ENCODE results near the gene C4orf51. TPM values are rescaled to one million over a fixed set of nuclear protein-coding genes. Genes with fewer than 3 reads are reported as not detected.
A peak's percentile ranks its signal among the peaks of the same experiment; 100 is the strongest.

The C4orf51 gene
- total RNA-seq, 1 donor from 2014 or later = not detected

- Mint-ChIP-seq H3K4me3 (ENCODE audit: low read depth) (no peak overlapping the region), H3K27me3 (no peaks in the 10 kb centered on the region), H3K36me3 (ENCODE audit: insufficient read depth) (no peaks in the 10 kb centered on the region), H3K27ac (no peak overlapping the region), H3K9me3 (ENCODE audit: low read depth) (peaks cover 4% of the 10 kb centered on the region), H3K4me1 (ENCODE audit: low read depth) (peaks cover 2% of the 10 kb centered on the region)
- no peak for TF ChIP-seq CTCF (IDR thresholded peaks at IDR 0.05; ENCODE audit: unreplicated experiment)
- DNase-seq (ENCODE audit: low spot score, unreplicated experiment) = no peak
Observed at GRCh38 chr4:145670422-145670821, 9.5 kb upstream of the C4orf51 start.

GRCh38 chr4:145679520-145679919 is 426 bp upstream of the C4orf51 start:
- Mint-ChIP-seq H3K27me3 (no peaks in the 10 kb centered on the region), H3K27ac (peak overlapping the region; percentile 90), H3K36me3 (ENCODE audit: insufficient read depth) (peaks cover 4% of the 10 kb centered on the region), H3K4me1 (ENCODE audit: low read depth) (peaks cover 19% of the 10 kb centered on the region), H3K4me3 (ENCODE audit: low read depth) (no peak overlapping the region), H3K9me3 (ENCODE audit: low read depth) (peaks cover 22% of the 10 kb centered on the region)
- no peak for DNase-seq (ENCODE audit: low spot score, unreplicated experiment)
- TF ChIP-seq CTCF (IDR thresholded peaks at IDR 0.05; ENCODE audit: unreplicated experiment) = no peak

GRCh38 chr4:145680902-145681301 is 956 bp downstream of the C4orf51 start:
- Mint-ChIP-seq H3K4me1 (ENCODE audit: low read depth) (peaks cover 19% of the 10 kb centered on the region), H3K27me3 (no peaks in the 10 kb centered on the region), H3K4me3 (ENCODE audit: low read depth) (no peak overlapping the region), H3K9me3 (ENCODE audit: low read depth) (peaks cover 22% of the 10 kb centered on the region), H3K36me3 (ENCODE audit: insufficient read depth) (peaks cover 4% of the 10 kb centered on the region), H3K27ac (peak overlapping the region; percentile 90)
- no peak for TF ChIP-seq CTCF (IDR thresholded peaks at IDR 0.05; ENCODE audit: unreplicated experiment)
- DNase-seq (ENCODE audit: low spot score, unreplicated experiment) = no peak

GRCh38 chr4:145681518-145681917 is 1.6 kb downstream of the C4orf51 start:
- Mint-ChIP-seq H3K4me1 (ENCODE audit: low read depth) (peaks cover 19% of the 10 kb centered on the region), H3K4me3 (ENCODE audit: low read depth) (no peak overlapping the region), H3K27me3 (no peaks in the 10 kb centered on the region), H3K9me3 (ENCODE audit: low read depth) (peaks cover 20% of the 10 kb centered on the region), H3K36me3 (ENCODE audit: insufficient read depth) (peaks cover 4% of the 10 kb centered on the region), H3K27ac (no peak overlapping the region)
- no peak for DNase-seq (ENCODE audit: low spot score, unreplicated experiment)
- no peak for TF ChIP-seq CTCF (IDR thresholded peaks at IDR 0.05; ENCODE audit: unreplicated experiment)

- Mint-ChIP-seq H3K4me3 (ENCODE audit: low read depth) (no peak overlapping the region), H3K36me3 (ENCODE audit: insufficient read depth) (peaks cover 4% of the 10 kb centered on the region), H3K27ac (no peak overlapping the region), H3K9me3 (ENCODE audit: low read depth) (peaks cover 16% of the 10 kb centered on the region), H3K27me3 (no peaks in the 10 kb centered on the region), H3K4me1 (ENCODE audit: low read depth) (peaks cover 19% of the 10 kb centered on the region)
- no peak for TF ChIP-seq CTCF (IDR thresholded peaks at IDR 0.05; ENCODE audit: unreplicated experiment)
- DNase-seq (ENCODE audit: low spot score, unreplicated experiment) = no peak
Observed at GRCh38 chr4:145681956-145682355, 2.0 kb downstream of the C4orf51 start.

Measured in progenitor cell of endocrine pancreas (in vitro differentiated cells).